Activated naive CD4-positive, alpha-beta T cell treated with anti-CD3 and anti-CD28 coated beads, Interleukin-2, amount 50 U/mL, for 24 hours (primary cell): ENCODE measurements around the gene DDX11.
"Not testable (repeated sequence)": the region's sequence is repeated elsewhere in the genome, so short reads cannot be mapped to it uniquely, and the experiment has no call there.

ENCODE experiments used
- H3K27ac Mint-ChIP-seq: one replicate; pipeline ENCODE4 v1.8.0; 2021; ENCODE audit warnings: mild to moderate bottlenecking, mixed read lengths
- H3K27me3 Mint-ChIP-seq: one replicate; pipeline ENCODE4 v1.8.0; 2021; ENCODE audit warnings: mixed read lengths
- H3K36me3 Mint-ChIP-seq: one replicate; pipeline ENCODE4 v1.8.0; 2021; ENCODE audit warnings: mixed read lengths
- H3K4me1 Mint-ChIP-seq: one replicate; pipeline ENCODE4 v1.8.0; 2021; ENCODE audit warnings: mixed read lengths
- H3K4me3 Mint-ChIP-seq: one replicate; pipeline ENCODE4 v1.8.0; 2021; ENCODE audit warnings: mild to moderate bottlenecking, mixed read lengths
- H3K9me3 Mint-ChIP-seq: one replicate; pipeline ENCODE4 v1.8.0; 2021; ENCODE audit warnings: mixed read lengths

Gene DDX11

DNA sequence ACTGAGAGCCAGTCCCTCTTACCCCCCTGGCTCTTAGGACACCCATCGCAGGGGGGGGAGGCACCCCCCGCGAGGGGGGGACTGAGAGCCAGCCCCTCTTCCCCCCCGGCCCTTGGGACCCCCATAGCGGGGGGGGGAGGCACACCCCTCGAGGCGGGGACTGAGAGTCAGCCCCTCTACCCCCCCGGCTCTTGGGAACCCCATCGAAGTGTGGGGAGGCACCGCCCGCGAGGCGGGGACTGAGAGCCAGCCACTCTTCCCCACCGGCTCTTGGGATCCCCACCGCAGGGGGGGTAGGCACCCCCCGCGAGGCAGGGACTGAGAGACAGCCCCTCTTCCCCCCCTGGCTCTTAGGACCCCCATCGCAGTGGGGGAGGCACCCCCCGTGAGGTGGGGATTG is 48.8 kb downstream of the DDX11 start:
- peaks cover 3% of the 10 kb centered on the region for H3K4me1 Mint-ChIP-seq
- H3K4me3 Mint-ChIP-seq, result no peak overlapping the region
- no peak overlapping the region for H3K27ac Mint-ChIP-seq
- no peaks in the 10 kb centered on the region for H3K9me3 Mint-ChIP-seq
- no peaks in the 10 kb centered on the region for H3K27me3 Mint-ChIP-seq
- no peaks in the 10 kb centered on the region for H3K36me3 Mint-ChIP-seq

GRCh38 chr12:31124158-31124557 is 50.5 kb downstream of the DDX11 start:
- not testable (repeated sequence) for H3K27me3 Mint-ChIP-seq, H3K9me3 Mint-ChIP-seq, H3K27ac Mint-ChIP-seq, H3K4me3 Mint-ChIP-seq, H3K4me1 Mint-ChIP-seq, H3K36me3 Mint-ChIP-seq

- H3K4me1 Mint-ChIP-seq, H3K9me3 Mint-ChIP-seq, H3K36me3 Mint-ChIP-seq, H3K27ac Mint-ChIP-seq, H3K4me3 Mint-ChIP-seq, H3K27me3 Mint-ChIP-seq: not testable (repeated sequence)
Measured at GRCh38 chr12:31125171-31125570, 51.5 kb downstream of the DDX11 start.

DNA sequence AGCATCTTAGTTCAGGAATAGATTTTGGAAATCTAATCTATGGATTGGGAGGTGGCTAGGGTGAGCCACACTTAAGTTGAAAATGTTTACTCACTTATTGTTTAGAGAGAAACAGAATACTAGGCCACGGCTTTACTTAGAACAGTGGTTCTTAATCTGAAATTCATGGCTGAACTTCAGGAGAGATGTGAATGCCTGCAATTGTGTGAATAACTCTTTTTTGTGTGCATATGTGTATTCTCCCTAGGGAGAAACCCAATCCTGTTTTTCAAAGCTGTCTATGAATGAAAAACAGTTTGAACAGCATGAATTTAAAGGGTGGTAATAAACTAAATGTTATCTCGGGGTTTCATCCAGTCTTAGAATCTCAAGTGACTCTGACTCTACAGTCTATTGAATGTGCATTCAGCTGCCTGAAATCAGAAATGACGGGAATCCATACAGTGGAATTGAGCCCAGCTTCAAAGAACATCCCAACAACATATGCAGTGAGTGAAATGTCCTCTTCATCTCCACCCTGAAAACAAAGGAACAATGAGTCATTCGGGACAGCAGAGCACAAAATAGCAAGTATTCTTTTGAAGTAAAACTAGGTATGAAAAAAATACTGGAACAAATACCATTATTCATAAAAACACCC is 53.7 kb downstream of the DDX11 start:
- not testable (repeated sequence) for H3K4me3 Mint-ChIP-seq, H3K27ac Mint-ChIP-seq, H3K27me3 Mint-ChIP-seq, H3K36me3 Mint-ChIP-seq, H3K4me1 Mint-ChIP-seq, H3K9me3 Mint-ChIP-seq

DNA sequence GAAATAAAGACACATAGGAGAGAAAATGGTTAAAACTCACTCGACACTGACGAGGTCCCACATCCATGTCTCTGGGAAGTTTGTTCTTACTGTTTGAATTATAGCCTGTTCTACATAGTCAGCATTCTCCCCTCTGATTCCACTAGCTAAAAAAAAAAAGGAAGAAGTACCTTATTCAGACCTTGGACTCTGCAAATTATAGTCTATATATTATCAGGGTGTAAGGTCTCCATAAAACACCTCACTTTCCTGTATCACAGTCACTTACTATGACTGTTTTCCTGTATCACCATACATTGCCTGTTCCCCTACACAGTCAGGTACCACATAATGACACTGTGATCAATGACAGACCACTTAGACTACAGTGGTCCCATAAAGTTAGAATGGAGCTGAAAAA is 62.9 kb downstream of the DDX11 start:
- not testable (repeated sequence) for H3K4me1 Mint-ChIP-seq, H3K4me3 Mint-ChIP-seq, H3K27ac Mint-ChIP-seq, H3K27me3 Mint-ChIP-seq, H3K36me3 Mint-ChIP-seq, H3K9me3 Mint-ChIP-seq

GRCh38 chr12:31144768-31145167 is 71.1 kb downstream of the DDX11 start:
- not testable (repeated sequence) for H3K4me3 Mint-ChIP-seq, H3K9me3 Mint-ChIP-seq, H3K36me3 Mint-ChIP-seq, H3K27ac Mint-ChIP-seq, H3K4me1 Mint-ChIP-seq, H3K27me3 Mint-ChIP-seq

- H3K4me3 Mint-ChIP-seq, H3K27me3 Mint-ChIP-seq, H3K4me1 Mint-ChIP-seq, H3K9me3 Mint-ChIP-seq, H3K27ac Mint-ChIP-seq, H3K36me3 Mint-ChIP-seq: not testable (repeated sequence)
Measured at GRCh38 chr12:31145296-31145695, 71.6 kb downstream of the DDX11 start.

- H3K4me1 Mint-ChIP-seq, H3K36me3 Mint-ChIP-seq, H3K4me3 Mint-ChIP-seq, H3K27me3 Mint-ChIP-seq, H3K27ac Mint-ChIP-seq, H3K9me3 Mint-ChIP-seq: not testable (repeated sequence)
Measured at GRCh38 chr12:31147415-31147814, 73.8 kb downstream of the DDX11 start.

DNA sequence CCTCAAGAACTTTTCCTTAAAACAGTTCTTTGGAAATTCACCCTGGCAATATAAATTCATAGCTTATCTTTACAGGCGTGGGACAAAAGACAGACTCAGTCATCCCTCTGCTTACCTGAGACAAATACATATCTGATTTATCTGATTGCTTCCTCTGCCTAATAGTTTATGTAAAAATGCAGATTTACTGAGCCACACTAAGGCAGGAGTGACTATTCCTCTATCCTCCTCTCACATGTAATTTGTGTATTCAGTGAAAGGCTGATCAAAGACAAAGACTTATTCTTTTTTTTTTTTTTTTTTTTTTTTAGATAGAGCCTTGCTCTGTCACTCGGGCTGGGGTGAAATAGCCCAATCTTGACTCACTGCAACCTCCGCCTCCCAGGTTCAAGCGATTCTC is 77.1 kb downstream of the DDX11 start:
- not testable (repeated sequence) for H3K4me1 Mint-ChIP-seq, H3K36me3 Mint-ChIP-seq, H3K4me3 Mint-ChIP-seq, H3K27ac Mint-ChIP-seq, H3K9me3 Mint-ChIP-seq, H3K27me3 Mint-ChIP-seq
